ENCODE measurements around the gene GOLGA6L7.
"Not testable (repeated sequence)": the region's sequence is repeated elsewhere in the genome, so short reads cannot be mapped to it uniquely, and the experiment has no call there.

Gene GOLGA6L7

GRCh38 chr15:28891588-28891987 is 43.1 kb upstream of the GOLGA6L7 start:
- TF ChIP-seq, protein P1, sequence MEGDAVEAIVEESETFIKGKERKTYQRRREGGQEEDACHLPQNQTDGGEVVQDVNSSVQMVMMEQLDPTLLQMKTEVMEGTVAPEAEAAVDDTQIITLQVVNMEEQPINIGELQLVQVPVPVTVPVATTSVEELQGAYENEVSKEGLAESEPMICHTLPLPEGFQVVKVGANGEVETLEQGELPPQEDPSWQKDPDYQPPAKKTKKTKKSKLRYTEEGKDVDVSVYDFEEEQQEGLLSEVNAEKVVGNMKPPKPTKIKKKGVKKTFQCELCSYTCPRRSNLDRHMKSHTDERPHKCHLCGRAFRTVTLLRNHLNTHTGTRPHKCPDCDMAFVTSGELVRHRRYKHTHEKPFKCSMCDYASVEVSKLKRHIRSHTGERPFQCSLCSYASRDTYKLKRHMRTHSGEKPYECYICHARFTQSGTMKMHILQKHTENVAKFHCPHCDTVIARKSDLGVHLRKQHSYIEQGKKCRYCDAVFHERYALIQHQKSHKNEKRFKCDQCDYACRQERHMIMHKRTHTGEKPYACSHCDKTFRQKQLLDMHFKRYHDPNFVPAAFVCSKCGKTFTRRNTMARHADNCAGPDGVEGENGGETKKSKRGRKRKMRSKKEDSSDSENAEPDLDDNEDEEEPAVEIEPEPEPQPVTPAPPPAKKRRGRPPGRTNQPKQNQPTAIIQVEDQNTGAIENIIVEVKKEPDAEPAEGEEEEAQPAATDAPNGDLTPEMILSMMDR (IDR thresholded peaks at IDR 0.05; ENCODE audit: control insufficient read depth, insufficient read depth, low read depth, low read length, missing control alignments), result no peak
- DNase-seq (ENCODE audit: low read depth), result no peak
- no peak overlapping the region for H3K4me3 ChIP-seq (ENCODE audit: control insufficient read depth, low read depth, low read length)

DNA sequence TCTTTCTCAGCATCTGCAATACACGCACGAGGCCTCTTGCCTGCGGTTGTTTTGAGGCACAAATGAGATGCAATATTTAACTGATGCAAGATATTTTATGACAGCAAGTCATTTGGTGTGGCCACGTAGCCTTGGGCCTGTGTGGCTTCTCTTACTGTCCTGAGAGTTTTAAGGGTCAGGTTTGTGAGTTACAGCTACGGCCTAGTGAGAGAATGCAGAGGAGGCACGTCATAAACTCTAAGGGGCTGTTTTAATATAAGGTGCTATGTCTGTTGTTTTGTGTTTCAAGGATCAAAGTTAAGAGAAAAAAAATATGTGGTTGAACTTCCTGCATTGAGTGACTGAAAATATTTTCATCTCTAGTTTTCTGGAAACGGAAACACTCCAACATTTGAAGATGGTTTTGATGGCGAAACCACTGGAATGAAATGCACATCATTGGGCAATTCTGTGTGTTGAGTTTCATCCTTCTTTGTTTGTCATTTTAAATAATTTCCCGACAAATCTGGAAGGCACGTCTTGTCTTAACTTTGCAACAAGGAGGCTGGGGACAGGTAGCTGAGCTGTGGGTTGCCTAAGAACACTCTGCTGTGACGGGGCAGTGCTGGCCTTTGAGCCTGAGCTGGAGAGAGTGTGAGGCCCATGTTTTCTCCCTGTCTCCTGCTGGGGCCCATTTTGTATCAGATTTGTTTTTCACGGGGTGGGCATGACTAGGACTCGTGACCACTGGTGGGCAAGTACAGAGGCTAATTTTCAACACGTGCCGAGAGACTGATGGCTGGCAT is 42.5 kb upstream of the GOLGA6L7 start:
- DNase-seq (ENCODE audit: low read depth), result no peak
- TF ChIP-seq, protein P1 (IDR thresholded peaks at IDR 0.05; ENCODE audit: control insufficient read depth, insufficient read depth, low read depth, low read length, missing control alignments), result no peak
- no peak overlapping the region for H3K4me3 ChIP-seq (ENCODE audit: control insufficient read depth, low read depth, low read length)

- not testable (repeated sequence) for H3K4me3 ChIP-seq (ENCODE audit: control insufficient read depth, low read depth, low read length); DNase-seq (ENCODE audit: low read depth)
Measured at GRCh38 chr15:28890291-28890690, 41.8 kb upstream of the GOLGA6L7 start.

GRCh38 chr15:28889871-28890270 is 41.4 kb upstream of the GOLGA6L7 start:
- DNase-seq (ENCODE audit: low read depth); H3K4me3 ChIP-seq (ENCODE audit: control insufficient read depth, low read depth, low read length): not testable (repeated sequence)

GRCh38 chr15:28889346-28889745 is 40.9 kb upstream of the GOLGA6L7 start:
- TF ChIP-seq, protein P1 (IDR thresholded peaks at IDR 0.05; ENCODE audit: control insufficient read depth, insufficient read depth, low read depth, low read length, missing control alignments), result no peak

GRCh38 chr15:28888900-28889299 is 40.5 kb upstream of the GOLGA6L7 start:
- DNase-seq (ENCODE audit: low read depth), result no peak
- TF ChIP-seq, protein P1 (IDR thresholded peaks at IDR 0.05; ENCODE audit: control insufficient read depth, insufficient read depth, low read depth, low read length, missing control alignments), result no peak
- H3K4me3 ChIP-seq (ENCODE audit: control insufficient read depth, low read depth, low read length), result no peak overlapping the region

More at GRCh38 chr15:28889346-28889745, 40.9 kb upstream of the GOLGA6L7 start:
- H3K4me3 ChIP-seq (ENCODE audit: control insufficient read depth, low read depth, low read length), result no peak overlapping the region
- DNase-seq (ENCODE audit: low read depth), result no peak

DNA sequence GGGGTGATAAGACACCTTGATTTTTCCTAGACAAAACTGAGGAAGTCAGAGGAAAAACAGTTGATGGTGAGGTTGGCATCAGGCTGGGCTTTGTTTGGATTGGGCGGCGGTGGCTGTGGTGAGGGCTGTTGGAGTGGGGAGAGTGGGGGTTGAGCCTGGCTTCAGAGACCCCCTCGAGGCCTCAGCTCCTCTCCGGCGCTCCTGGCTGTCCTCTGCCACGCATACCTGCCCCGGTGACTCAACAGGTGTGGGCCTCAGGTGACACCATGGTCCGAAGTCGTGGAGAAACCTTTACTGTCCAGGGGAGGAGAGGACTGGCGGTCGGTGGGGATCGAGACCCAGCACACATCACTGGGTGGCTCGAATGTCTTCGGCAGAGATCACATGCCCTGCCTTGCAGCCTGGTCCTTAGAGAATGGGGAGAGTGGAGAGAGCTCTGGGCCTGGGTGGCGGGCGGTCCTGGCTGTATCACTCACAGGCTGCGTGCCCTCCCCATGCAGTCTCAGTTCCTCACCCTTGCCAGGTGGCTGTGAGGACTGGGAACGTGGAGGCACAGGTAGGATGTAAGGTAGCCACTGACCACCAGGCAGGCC is 40.0 kb upstream of the GOLGA6L7 start:
- TF ChIP-seq, protein P1 (IDR thresholded peaks at IDR 0.05; ENCODE audit: control insufficient read depth, insufficient read depth, low read depth, low read length, missing control alignments), result no peak
- H3K4me3 ChIP-seq (ENCODE audit: control insufficient read depth, low read depth, low read length), result no peak overlapping the region
- DNase-seq (ENCODE audit: low read depth), result no peak

All from AG09309 (cell line).